CD14-positive monocyte (primary cell): ENCODE results near the gene PCGF3. TPM values are rescaled to one million over a fixed set of nuclear protein-coding genes. Genes with fewer than 3 reads are reported as not detected.
A peak's percentile ranks its signal among the peaks of the same experiment; 100 is the strongest.

Experiments
- DNase-seq, 3 donors: peaks; one replicate each; pipeline ENCODE4 v3.0.0-alpha.2; 2011 to 2022
- H2AFZ ChIP-seq: 2 replicates; pipeline ENCODE4 v1.6.0; 2012; ENCODE audit warnings: mild to moderate bottlenecking, low read depth, low read length, inconsistent platforms; ENCODE audit not compliant: insufficient read depth, poor library complexity, severe bottlenecking
- H3K27ac ChIP-seq, 2 donors: 1 replicate in 1 of 2; 2 replicates in 1 of 2; pipeline ENCODE4 v1.5.1; 2012 to 2013; ENCODE audit warnings: low read length in 2 of 2, control low read depth in 1 of 2, inconsistent platforms in 1 of 2, low read depth in 1 of 2, mild to moderate bottlenecking in 1 of 2
- H3K27me3 ChIP-seq, 2 donors: one replicate each; pipeline versions ENCODE4 v1.6.0 to v1.6.1; 2011 to 2013; ENCODE audit warnings: low read length in 2 of 2; ENCODE audit not compliant: control insufficient read depth in 2 of 2, insufficient read depth in 2 of 2
- H3K36me3 ChIP-seq, 2 donors: replicated peaks in 1 of 2; 1 replicate in 1 of 2; 2 replicates in 1 of 2; pipeline versions ENCODE4 v1.5.1 to v1.6.1; 2012 to 2013; ENCODE audit warnings: low read length in 2 of 2, control low read depth in 1 of 2, inconsistent platforms in 1 of 2, mild to moderate bottlenecking in 1 of 2; ENCODE audit not compliant: insufficient read depth in 2 of 2, control insufficient read depth in 1 of 2
- H3K4me1 ChIP-seq, 2 donors: 1 replicate in 1 of 2; 2 replicates in 1 of 2; pipeline versions ENCODE4 v1.5.1 to v1.6.1; 2012 to 2013; ENCODE audit warnings: low read length in 2 of 2, control low read depth in 1 of 2, inconsistent platforms in 1 of 2, mild to moderate bottlenecking in 1 of 2, moderate library complexity in 1 of 2; ENCODE audit not compliant: insufficient read depth in 2 of 2, control insufficient read depth in 1 of 2
- H3K4me2 ChIP-seq: replicated peaks from 2 replicates; pipeline ENCODE3; 2012; ENCODE audit warnings: low read length, moderate library complexity, mild to moderate bottlenecking; ENCODE audit not compliant: poor library complexity, severe bottlenecking; ENCODE audit errors: extremely low read depth
- H3K4me3 ChIP-seq, 3 experiments: fragments of 200-600 bp in 1 of 3; sonication (generic) in 1 of 3; replicated peaks in 1 of 3; 1 replicate in 2 of 3; 2 replicates in 1 of 3; pipeline ENCODE4 v1.5.1; 2011 to 2013; ENCODE audit warnings: low read length in 3 of 3, mild to moderate bottlenecking in 3 of 3, control low read depth in 2 of 3, low read depth in 2 of 3, inconsistent platforms in 1 of 3, moderate library complexity in 1 of 3
- H3K79me2 ChIP-seq: 2 replicates; pipeline ENCODE4 v1.6.0; 2012; ENCODE audit warnings: mild to moderate bottlenecking, control low read depth, inconsistent platforms, low read length, moderate library complexity; ENCODE audit not compliant: insufficient read depth
- H3K9ac ChIP-seq: 2 replicates; pipeline ENCODE4 v1.6.0; 2017; ENCODE audit warnings: low read length, mild to moderate bottlenecking; ENCODE audit not compliant: insufficient read depth, poor library complexity, severe bottlenecking
- H3K9me3 ChIP-seq, 2 donors: replicated peaks in 1 of 2; 1 replicate in 1 of 2; 2 replicates in 1 of 2; pipeline versions ENCODE4 v1.5.1 to v1.6.1; 2012 to 2013; ENCODE audit warnings: low read length in 2 of 2, control low read depth in 1 of 2; ENCODE audit not compliant: control insufficient read depth in 1 of 2, insufficient read depth in 1 of 2
- H4K20me1 ChIP-seq: 2 replicates; pipeline ENCODE4 v1.6.0; 2012; ENCODE audit warnings: mild to moderate bottlenecking, low read length, control low read depth, moderate library complexity; ENCODE audit not compliant: insufficient read depth
- H3K27ac Mint-ChIP-seq, 7 donors: one replicate each; pipeline ENCODE4 v1.8.0; 2020; ENCODE audit warnings: mild to moderate bottlenecking in 7 of 7, mixed read lengths in 7 of 7, moderate library complexity in 6 of 7, inconsistent platforms in 2 of 7
- H3K27me3 Mint-ChIP-seq, 3 donors: one replicate each; pipeline ENCODE4 v1.8.0; 2021 to 2022; ENCODE audit warnings: low read depth in 3 of 3, mild to moderate bottlenecking in 3 of 3, mixed read lengths in 3 of 3, moderate library complexity in 3 of 3, inconsistent platforms in 1 of 3
- H3K36me3 Mint-ChIP-seq, 2 donors: one replicate each; pipeline ENCODE4 v1.8.0; 2020; ENCODE audit warnings: mixed read lengths in 2 of 2, inconsistent platforms in 1 of 2, mild to moderate bottlenecking in 1 of 2
- H3K4me1 Mint-ChIP-seq: one replicate; pipeline ENCODE4 v1.8.0; 2020; ENCODE audit warnings: mild to moderate bottlenecking, mixed read lengths
- H3K4me3 Mint-ChIP-seq, 2 donors: one replicate each; pipeline ENCODE4 v1.8.0; 2020; ENCODE audit warnings: mild to moderate bottlenecking in 2 of 2, mixed read lengths in 2 of 2, moderate library complexity in 1 of 2
- H3K9me3 Mint-ChIP-seq, 7 donors: one replicate each; pipeline ENCODE4 v1.8.0; 2020 to 2022; ENCODE audit warnings: mixed read lengths in 7 of 7, mild to moderate bottlenecking in 6 of 7, moderate library complexity in 6 of 7, inconsistent platforms in 2 of 7
- WGBS: methylation state at CpG from one replicate; pipeline ENCODE4 v1.1.5; 2013; ENCODE audit warnings: missing lambda C conversion rate; ENCODE audit not compliant: insufficient coverage; 5-methylcytosine and 5-hydroxymethylcytosine counted together
- intact Hi-C, 2 donors: fragments of 100-400 bp; cut with micrococcal nuclease; formaldehyde crosslinking; loops; one replicate each; pipeline versions ENCODE4 v1.15.0 to v1.15.1; 2023
- polyA plus RNA-seq, 3 donors: library from polyadenylated mRNA; depleted of rRNA in 1 of 3; unstranded in 2 of 3; stranded (reverse) in 1 of 3; fragments of 300-500 nt in 2 of 3; fragments of >200 nt in 1 of 3; fragmentation: Illumina TruSeq in 2 of 3; gene quantifications; 1 replicate in 2 of 3; 2 replicates in 1 of 3; pipeline ENCODE4 v1.2.3, GENCODE V29; 2012 to 2021
- TF ChIP-seq, protein P1 (sequence below): fragments of 200-600 bp; IDR thresholded peaks from one replicate; pipeline ENCODE4 v1.8.0; 2022; ENCODE audit warnings: antibody characterized with exemption, mild to moderate bottlenecking

Gene PCGF3
- polyA plus RNA-seq, 3 donors: 7.0 to 163 (median 8.3) TPM

DNA sequence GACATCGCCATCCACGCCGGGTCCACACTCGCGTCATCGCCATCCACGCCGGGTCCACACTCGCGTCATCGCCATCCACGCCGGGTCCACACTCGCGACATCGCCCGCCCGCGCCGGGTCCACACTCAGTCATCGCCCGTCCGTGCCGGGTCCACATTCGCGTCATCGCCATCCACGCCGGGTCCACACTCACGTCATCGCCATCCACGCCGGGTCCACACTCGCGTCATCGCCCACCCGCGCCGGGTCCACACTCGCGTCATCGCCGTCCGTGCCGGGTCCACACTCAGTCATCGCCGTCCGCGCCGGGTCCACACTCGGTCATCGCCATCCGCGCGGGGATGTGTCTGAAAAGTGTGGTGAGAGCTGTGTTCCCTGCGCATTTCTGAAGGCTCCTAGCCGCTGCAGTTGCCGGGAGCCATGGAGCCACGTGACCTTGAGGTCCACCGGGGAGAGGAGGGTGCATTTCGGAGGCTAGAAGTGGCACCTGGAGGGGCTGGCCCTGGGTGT, 17.3 kb downstream of the PCGF3 start:
- H3K9ac ChIP-seq: no peak overlapping the region
- intact Hi-C loops: no loop called here
- H3K27ac ChIP-seq: no peak overlapping the region
- peaks cover 73% of the 10 kb centered on the region for H3K79me2 ChIP-seq
- peaks cover 13 to 41% of the 10 kb centered on the region in 2 donors for H3K36me3 ChIP-seq
- H2AFZ ChIP-seq: no peak overlapping the region
- H3K9me3 ChIP-seq: peaks cover 0 to 5% of the 10 kb centered on the region in 2 donors
- 99% methylated on average over 61 of the region's 61 CpGs for WGBS
- H3K4me3 ChIP-seq: no peak overlapping the region
- TF ChIP-seq, protein P1, sequence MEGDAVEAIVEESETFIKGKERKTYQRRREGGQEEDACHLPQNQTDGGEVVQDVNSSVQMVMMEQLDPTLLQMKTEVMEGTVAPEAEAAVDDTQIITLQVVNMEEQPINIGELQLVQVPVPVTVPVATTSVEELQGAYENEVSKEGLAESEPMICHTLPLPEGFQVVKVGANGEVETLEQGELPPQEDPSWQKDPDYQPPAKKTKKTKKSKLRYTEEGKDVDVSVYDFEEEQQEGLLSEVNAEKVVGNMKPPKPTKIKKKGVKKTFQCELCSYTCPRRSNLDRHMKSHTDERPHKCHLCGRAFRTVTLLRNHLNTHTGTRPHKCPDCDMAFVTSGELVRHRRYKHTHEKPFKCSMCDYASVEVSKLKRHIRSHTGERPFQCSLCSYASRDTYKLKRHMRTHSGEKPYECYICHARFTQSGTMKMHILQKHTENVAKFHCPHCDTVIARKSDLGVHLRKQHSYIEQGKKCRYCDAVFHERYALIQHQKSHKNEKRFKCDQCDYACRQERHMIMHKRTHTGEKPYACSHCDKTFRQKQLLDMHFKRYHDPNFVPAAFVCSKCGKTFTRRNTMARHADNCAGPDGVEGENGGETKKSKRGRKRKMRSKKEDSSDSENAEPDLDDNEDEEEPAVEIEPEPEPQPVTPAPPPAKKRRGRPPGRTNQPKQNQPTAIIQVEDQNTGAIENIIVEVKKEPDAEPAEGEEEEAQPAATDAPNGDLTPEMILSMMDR: no peak
- no peaks in the 10 kb centered on the region for H3K27me3 ChIP-seq
- Mint-ChIP-seq H3K9me3 (peaks cover 0 to 15% (median 8%) of the 10 kb centered on the region in 7 donors), H3K4me1 (peaks cover 33% of the 10 kb centered on the region), H3K27me3 (no peaks in the 10 kb centered on the region), H3K36me3 (peaks cover 35 to 64% of the 10 kb centered on the region in 2 donors), H3K4me3 (no peak overlapping the region), H3K27ac (peak overlapping the region in 1 of 7 donors; percentile 6)
- DNase-seq: no peak
- H4K20me1 ChIP-seq: peaks cover 98% of the 10 kb centered on the region
- peaks cover 0 to 17% of the 10 kb centered on the region in 2 donors for H3K4me1 ChIP-seq
- H3K4me2 ChIP-seq: no peak overlapping the region

DNA sequence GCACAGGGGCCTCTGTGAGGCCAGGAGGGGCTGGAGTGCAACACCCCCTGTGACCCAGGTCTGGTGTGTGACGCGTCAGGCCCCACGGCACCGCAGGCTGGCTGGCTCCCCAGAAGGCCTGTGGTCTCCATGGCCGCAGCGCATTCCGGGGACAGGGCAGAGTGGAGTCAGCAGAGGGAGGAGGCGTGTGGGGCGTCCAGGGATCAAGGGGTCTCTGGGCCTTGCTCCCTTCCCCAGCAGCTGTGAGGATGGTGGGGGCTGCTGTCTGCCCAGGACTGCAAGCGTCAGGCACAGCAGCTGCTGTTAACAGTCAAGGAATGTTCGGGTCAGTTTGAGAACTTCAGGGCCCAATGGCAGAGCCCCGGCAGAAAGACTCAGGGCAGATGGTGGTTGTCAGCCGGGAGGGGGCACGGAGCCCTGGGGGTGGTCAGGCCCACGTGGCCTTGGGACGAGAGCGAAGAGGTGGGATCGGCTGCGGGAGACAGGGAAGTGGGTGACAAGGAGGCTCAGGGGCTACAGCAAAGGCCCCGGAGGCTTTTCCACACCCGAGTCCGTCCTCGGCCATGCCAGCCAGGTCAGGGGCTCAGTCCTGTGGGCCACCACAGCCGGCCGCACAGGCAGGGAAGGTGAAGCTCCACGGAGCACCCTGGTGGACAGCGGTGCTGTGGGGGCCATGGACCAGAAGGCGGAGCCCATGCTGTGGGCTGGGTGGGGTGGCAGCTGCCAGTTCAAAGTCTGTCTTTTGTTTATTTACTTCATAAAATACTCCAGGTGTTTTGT, 18.3 kb downstream of the PCGF3 start:
- H3K9me3 Mint-ChIP-seq: peaks cover 0 to 15% (median 8%) of the 10 kb centered on the region in 7 donors
- H3K4me1 Mint-ChIP-seq: peaks cover 33% of the 10 kb centered on the region
- H3K4me3 ChIP-seq: no peak overlapping the region
- no peak for DNase-seq
- no peak overlapping the region for H3K27ac ChIP-seq
- H3K4me2 ChIP-seq: no peak overlapping the region
- H3K27ac Mint-ChIP-seq: peak overlapping the region in 1 of 7 donors; percentile 62
- no peaks in the 10 kb centered on the region for H3K27me3 Mint-ChIP-seq
- H4K20me1 ChIP-seq: peaks cover 95% of the 10 kb centered on the region
- H3K9ac ChIP-seq: no peak overlapping the region
- H3K9me3 ChIP-seq: peaks cover 0 to 5% of the 10 kb centered on the region in 2 donors
- peaks cover 0 to 17% of the 10 kb centered on the region in 2 donors for H3K4me1 ChIP-seq
- peaks cover 71% of the 10 kb centered on the region for H3K79me2 ChIP-seq
- TF ChIP-seq, protein P1: no peak
- peaks cover 37 to 74% of the 10 kb centered on the region in 2 donors for H3K36me3 Mint-ChIP-seq
- 99% methylated on average over 26 of the region's 28 CpGs for WGBS
- no peaks in the 10 kb centered on the region for H3K27me3 ChIP-seq
- no peak overlapping the region for H3K4me3 Mint-ChIP-seq
- intact Hi-C loops: no loop called here
- H2AFZ ChIP-seq: no peak overlapping the region
- peaks cover 13 to 49% of the 10 kb centered on the region in 2 donors for H3K36me3 ChIP-seq
